GM21381 (cell line): ENCODE results near the gene AIPL1.

Experiments
- ATAC-seq: cut with Tn5 transposase; IDR thresholded peaks from one replicate; pipeline ENCODE4 v1.9.1; 2021; ENCODE audit warnings: mild to moderate bottlenecking, moderate library complexity; ENCODE audit not compliant: unreplicated experiment

AIPL1 gene

DNA sequence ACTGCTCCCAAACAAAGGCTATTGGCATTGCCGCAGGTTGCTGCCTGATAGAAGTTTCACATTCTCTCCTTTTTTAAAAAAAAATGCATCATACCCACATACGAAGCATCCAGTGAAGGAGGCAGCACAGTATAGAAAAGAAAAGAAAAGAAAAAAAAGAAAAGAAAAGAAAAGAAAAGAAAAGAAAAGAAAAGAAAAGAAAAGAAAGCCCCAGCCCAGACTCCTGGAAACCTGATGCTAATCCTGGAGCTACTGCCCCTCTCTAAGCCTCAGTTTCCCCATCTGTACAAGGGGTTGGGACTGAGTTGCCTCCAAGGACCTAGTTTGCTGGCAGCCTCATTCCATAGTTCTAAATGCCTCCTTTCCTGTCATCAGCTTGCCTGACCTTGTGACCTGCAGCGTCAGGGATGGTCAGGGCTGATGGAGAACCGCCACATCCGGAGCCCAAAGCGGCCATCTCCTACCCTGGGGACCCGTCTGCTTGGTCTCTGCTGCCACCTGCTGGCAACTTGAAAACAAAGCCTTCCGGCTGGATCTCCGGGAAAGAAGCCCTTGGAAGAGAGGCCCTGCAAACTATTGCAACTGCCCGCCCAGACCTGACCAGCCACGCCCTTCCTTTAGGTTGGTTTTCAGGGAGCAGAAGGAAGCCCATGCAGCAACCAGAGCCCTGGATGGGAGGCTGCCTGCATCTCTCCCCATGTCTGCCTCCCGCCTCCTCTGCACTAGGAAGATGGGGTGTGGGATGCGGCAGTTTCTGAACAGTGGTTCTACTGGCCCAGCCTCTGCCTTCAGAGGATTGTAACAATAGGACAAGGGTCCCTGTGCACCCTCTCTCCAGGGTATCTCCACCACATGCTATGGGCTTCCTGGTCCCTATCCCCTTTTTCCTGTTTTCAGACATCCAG lies 13.0 kb downstream of the AIPL1 start:
- ATAC-seq, result no peak

DNA sequence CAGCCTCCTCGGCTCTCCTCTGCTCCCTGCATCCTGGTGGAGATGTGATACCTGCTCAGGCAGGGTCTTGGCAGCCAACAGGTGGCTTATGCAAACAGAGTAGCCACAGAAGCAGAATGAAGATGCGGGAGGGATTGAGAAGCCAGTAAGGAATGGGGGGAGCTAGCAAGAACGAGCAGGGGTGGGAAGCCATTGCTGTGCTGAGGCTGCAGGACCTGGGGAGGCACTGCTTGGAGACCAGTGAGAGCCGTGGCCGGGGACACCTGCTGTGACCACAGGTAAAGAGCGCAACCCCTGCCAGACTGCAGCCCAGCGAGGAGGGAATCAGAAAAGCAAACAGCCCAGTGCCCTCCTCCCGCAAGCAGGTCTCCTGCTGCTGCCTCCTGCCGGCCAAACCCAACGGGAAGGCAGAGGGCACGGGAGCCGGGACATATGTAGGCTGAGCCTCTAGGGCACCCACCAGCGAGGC lies 14.7 kb downstream of the AIPL1 start:
- no peak for ATAC-seq

DNA sequence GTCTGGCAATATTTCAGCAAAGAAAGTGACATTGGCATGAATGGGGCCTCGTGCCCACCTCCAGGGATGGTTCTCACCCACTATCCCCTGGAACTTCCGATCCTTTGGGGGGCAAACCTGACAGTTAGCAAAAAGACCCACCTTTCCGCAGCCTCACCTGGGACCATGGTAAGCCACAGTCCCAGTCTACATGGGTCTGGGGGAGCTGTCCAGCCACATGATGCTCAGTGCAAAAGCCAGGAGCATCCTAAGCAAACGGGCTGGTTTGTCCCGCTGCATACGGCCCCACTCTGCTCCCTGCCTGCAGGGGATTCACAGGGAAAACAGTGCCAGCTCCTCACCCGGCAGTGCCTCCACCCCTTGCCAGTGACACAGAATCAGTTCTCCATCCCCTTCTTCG lies 19.3 kb downstream of the AIPL1 start:
- ATAC-seq, result no peak

DNA sequence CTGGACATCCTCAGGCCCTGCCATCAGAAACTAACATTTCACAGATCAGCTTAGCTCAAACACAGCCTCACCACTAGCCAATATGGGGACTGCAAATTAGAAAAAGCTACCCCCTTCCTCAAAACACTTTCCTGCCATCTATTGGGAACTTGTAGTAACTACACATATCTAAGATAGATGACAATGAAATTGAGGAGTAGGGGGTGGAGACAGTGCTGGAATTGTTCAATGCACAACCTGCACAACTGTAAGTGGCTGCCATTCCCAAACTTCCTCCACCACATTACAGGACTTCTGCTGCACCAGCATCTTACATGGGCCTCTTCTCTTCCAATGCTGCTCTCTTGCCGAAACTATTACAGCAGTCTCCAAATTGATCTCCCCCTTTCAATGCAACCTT lies 21.9 kb downstream of the AIPL1 start:
- ATAC-seq, result no peak

DNA sequence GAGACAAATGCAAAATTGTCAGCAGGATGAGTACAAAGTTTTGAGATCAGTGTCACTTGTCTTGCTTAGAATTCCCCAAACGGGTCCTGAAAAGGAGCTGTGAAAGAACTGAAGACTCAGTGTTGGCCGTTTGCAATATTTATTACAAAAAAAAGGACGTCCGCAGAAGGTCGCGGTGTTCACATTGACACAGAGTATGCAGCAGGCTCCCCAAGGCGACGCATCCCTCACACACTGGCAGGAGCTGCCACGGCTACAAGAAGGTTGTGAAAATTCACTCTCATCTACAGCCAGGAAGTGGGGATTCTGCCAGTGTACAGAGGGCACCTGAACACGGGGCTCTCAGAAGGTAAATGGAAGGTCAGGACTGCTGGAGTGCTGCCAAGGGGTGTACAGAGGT lies 26.2 kb downstream of the AIPL1 start:
- no peak for ATAC-seq

DNA sequence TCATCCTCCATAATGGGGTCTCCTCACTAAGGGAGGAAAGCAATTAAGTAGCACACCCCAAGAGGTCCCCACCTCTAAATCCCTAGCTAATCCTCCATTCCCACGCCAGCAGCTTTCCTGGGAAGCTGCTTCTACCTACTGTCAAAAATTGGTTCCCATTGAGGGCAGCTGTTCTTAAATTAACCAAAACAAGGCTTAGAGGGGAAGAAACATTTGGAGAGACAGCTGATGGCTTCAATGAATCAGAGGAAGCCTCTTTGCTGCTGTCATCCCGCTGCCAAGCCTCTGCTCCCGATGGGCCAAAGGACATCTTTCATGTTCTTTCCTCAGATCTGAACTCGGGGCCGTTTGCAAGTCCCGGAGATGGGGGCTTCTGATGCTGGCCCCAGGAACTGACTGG lies 26.6 kb downstream of the AIPL1 start:
- ATAC-seq, result no peak

DNA sequence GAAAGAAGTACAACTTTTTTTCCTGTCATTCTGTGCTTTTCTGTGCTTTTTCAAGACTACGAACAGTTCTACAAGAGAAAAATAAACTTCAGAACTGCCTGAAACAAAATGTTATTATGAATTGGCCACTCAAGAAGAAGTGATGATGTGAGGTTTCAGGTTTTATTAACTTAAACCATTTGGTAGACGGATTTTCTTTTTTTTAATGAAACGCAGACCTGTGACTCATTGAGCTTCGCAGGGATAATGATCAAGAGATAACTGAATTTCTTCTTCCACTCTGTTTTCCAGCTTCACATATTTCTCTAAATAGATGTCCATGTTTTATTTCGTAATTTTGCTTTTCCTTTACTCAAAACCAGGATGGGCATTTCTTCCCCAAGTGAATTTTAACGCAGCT lies 32.7 kb downstream of the AIPL1 start:
- ATAC-seq, result no peak

DNA sequence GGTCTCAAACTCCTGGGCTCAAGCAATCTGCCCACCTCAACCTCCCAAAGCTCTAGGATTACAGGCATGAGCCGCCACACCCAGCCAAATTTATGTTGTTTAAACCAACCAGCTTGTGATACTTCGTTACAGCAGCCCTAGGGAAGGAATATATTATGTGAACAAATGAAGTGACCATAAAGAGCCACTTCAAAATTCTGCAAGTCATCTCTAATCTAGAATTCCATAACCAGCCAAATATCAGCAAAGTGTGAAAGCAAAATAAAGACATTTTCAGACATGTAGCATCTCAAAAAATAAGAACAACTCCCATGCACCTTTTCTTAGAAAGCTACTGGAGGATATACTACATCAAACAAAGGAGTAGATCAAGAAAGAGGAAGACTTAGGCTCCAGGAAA lies 36.0 kb downstream of the AIPL1 start:
- no peak for ATAC-seq

DNA sequence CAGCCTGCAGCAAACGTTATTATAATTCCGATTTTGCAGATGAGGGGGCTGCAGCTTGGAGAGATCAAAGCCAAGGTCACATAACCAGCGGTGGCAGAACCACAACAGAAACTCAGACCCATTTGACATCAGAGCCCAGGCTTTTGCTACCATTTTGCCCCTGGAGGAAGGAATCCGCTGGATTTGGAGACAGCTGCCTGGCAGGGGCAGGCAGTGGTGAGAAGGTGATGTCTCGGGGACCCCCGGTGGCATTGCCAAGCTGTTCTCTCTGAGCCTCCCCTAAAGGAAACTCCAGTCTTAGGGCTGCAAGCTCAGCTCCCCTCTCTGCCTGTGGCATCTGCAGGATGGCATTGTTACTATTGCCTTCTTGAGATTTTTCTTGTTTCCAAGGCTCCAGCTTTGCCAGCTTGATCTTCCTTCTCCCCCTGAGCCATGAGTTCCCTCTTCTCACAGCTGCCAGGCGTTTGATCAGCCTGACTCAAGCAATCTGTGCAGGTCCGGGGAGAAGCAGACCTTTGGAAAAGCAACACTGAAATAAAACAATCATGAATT lies 40.8 kb downstream of the AIPL1 start:
- ATAC-seq, result no peak

DNA sequence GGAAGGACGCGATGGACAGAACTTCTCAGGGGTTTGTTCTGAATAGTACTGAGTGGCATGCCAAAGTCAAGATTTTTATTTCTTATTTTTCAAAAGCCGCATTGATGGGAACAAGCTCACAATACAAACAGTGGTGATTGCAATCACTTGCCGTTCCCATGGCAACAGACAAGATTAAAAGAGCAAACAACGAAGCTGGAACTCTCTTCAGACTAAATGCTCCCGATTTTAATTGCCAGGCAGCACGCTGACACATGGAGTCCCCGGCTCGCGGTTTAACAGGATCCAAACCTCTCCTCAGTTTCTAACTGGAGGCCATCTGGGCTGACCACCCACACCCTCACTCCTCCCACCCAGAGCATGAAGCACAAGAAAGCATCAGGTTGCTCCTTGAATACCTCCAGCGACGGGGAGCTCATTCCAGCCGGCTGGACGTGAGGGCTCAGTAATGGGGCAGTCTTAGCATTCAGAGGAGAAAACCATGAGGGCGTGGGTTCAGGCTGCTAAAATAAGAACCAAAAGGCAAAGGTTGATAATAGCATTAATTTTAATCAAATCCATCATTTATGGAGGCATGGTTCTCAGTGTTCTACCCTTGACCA lies 41.5 kb downstream of the AIPL1 start:
- ATAC-seq, result no peak

DNA sequence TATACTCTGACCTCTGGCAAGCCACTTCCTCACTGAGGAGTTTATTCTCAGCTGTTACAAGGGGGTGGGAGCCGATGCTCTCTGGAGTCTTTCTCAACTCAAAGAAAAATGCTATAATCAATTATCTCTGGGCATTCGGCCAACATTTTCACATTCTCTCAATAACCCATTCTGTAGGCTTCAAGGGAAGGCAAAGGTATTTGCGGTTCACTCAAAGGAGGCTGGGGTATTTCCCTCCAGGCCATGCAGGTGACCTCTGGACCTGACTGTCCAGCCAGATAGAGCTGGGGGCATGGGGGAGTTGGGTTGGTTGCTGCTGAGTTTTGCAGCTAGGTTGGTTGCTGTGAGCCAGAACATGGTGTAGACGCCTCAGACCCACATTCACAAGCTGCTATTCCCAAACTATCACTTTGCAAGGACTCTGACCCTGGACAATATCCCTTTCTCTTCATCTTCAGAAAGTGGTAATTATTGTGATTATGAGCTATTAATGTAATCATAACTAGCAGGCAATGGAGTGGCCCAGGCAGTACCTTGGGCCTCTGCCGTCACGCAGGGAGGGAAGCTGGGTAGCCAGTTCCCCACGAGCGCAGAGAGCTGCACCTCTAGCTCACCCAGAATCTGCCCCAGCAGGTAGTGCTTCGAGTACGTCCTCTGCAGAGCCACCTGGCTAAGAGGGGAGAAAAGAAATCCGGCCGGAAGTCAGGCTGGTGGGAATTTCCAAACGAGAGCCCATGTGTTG lies 42.1 kb downstream of the AIPL1 start:
- ATAC-seq, result no peak

DNA sequence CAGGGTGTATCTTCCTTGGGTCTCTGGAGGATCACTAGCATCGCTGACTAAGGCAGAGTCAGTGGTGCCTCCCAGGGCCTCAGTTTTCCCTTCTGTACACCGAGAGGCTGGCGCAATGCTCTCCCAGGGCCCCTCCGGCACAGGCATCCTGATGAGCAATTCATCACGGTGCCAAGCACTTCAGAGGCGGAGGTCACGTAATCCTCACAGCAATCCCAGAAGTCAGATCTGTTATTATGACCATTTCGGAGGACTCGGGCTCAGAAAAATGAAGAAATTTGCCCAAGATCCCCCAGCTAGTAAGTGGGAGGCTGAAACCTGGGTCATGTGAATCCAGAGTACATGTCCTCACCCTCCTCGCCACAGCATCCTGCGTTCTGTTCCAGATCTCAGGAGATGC lies 46.5 kb downstream of the AIPL1 start:
- ATAC-seq, result no peak

DNA sequence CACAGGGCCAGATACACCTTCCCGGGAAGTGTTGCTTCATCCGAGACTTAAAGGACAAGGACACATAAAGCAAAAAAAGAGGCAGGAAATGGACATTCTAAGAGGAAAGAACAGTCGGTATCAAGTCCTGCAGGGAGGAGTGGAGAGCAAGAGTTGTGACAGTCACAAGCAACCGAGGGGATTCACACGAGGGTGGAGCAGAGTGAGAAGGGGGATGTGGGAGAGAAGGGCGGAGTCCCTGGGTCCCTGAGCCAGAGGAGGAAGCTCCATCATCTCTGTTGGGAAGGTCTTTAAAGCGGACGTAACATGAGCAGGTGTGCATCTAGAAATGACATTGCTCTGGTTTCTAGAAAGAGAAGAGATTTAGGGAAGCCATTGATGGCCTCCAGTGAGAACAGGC lies 47.1 kb downstream of the AIPL1 start:
- ATAC-seq, result no peak

DNA sequence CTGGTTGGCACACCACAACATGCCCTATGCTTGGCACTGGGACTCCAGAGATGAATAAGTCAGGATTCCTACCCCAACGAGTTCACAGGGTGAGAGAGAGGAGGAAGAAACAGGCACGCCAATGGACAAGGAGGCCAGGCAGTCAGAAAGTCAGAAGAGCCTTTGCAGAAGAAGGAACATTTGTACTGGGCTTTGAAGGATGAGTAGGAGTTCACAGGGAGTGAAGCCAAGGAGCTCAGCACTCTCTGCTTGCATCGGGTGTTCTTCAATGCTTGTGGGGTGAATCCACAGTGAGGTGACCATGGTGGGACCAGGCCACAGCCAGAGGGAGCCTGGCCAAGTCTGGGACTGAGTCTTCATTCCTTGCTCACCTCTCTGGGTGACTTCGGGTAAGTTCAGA lies 47.5 kb downstream of the AIPL1 start:
- ATAC-seq, result no peak

DNA sequence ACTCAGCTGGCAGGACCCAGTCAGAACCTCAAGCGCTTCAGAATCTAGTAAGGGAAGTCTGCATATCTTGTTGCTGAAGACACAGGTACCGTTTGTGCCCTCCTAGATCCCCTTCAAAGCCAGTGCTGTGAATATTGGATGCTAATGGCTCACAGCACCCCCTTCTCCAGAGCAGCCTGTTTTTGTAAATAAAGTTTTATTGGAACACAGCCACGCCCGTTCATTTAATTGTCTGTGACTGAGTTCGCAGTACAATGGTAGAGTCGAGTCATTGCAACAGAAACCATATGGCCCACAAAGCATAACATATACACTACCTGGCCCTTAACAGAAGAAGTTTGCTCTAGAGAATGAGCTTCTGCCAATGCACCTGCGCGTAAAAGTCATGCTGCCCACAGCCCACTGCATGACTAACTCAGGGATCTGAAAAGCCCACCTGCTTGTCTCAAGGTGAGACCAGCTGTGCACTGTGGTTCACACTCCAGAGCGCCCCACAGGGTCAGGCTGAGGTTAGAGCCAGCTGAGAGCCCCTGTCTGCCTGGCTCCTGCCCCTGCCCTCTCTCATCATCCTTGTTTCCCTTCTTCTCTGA lies 48.8 kb downstream of the AIPL1 start:
- no peak for ATAC-seq

DNA sequence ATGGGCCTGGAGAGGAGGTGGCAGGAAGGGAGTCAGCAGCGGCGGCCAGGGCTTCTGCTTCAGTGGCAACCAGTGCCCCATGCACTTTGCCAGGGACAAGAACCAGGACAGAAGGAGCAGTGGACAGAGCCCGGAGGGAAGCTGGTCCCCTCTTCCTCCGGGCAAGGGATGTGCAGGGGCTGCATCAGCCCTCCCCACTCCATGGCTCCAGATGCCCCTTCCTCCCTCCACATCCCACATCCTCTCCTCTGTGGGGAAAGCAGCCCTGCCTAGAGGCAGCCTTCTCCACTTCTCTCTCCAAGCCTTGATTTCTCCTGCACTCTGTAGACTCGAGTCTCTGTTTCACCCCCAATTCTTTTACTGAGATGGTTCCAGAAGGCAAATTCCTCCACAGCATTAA lies 50.4 kb downstream of the AIPL1 start:
- no peak for ATAC-seq

DNA sequence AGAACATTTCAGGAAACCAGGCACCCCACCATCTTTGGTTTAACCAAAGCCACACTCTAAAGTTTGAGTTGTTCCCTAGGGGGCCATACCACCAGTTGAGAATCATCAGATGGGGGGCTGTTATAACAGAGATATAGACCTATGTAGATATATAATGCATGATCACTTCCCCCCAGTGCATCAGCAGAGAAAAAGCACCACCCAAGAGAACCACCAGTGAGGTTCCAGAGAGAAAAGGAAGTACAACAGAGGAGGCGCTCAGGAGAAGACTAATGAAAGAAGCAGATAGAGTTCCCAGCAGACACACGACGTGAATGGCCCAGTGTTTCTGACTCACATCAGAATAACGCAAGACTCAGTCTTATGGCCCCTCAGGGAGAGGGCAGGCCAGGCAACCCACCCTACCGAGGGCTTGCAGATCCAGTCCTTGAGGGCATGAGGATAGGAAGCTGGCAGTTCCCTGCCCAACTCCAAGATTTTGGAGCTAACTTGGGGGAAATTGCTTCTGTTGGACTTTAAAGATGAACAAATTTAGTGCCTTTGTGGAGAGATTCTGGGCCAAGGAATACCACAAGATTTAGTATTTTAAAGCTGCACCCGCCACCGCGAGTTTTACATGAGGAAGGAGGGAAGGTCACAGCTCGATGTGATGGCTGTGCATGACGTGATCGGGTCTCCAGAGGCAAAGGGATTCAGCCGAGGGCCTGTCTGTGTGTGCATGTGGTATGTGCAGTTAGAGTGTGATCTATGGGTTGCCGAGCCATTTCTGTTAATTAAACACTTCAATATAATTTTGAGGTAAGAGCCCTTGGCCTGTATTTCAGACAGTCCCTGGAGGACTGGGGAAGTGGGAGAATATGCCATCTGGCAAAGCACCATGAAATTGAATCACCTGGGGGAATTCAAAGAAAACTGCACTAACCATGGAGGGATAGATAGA lies 53.1 kb downstream of the AIPL1 start:
- ATAC-seq, result no peak

DNA sequence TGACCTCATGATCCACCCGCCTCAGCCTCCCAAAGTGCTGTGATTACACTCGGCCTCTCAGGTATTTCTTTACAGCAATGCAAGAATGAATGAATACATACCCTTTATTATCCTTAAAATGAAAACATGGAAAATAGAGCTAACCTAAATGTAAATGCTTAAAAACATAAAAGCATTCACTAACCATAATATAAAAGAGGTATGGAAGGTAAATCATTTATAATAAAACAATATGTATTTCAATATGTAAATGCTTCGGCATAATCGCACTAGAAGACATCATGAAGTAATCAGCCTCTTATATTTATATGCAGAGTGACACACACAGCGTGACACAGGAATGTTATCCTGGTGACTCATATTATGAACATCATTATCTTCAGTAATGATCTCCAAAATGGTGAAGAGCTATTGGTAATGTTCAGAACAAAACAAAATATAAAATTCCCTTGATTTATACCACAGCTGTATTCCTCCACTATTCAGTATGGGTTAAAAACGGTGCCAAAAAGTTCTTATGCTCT lies 53.9 kb downstream of the AIPL1 start:
- ATAC-seq, result no peak

DNA sequence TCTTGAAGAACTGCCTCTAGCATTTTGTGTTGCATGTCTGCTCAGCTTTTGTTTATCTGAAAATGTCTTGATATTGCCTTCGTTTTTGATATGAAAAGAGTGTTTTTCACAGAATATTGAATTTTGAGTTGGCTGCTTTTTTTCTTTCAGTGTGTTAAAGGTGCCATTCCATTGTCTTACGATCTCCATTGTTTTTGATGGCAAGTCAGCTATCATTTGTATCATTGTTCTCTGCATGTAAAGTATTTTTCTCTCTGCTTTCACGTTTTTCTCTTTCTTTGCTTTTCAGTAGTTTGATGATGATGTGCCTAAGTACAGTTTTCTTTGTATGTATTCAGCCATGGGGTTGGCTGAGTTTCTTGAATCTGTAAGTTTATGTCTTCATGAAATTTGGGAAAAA lies 57.0 kb downstream of the AIPL1 start:
- ATAC-seq, result no peak

DNA sequence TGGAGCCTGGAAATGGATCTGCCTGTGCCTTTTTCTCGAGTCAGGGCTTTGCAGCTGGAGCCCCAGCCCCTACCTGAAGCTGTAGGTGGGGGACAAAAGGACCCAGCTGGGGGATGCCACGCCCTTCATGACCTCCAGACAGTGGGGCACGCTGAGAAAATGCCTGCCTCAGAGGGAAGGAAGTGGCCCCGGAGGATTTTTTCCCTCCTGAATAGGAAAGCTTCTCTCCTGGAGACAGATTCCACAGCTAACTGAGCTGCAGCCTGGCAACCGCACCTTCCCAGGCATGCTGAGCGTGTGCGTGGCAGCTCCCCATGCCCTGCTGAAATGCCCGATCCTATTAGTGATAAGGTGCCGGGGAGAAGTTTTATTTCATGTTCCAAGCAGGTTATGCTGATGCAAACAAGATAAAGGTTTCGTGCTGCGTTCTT lies 58.0 kb downstream of the AIPL1 start:
- ATAC-seq, result no peak
